ENCODE measurements around the gene DUSP1. TPM values are rescaled to one million over a fixed set of nuclear protein-coding genes. Genes with fewer than 3 reads are reported as not detected.

The DUSP1 gene
- total RNA-seq, 1 experiment from 2014 or later: 80.5 TPM

DNA sequence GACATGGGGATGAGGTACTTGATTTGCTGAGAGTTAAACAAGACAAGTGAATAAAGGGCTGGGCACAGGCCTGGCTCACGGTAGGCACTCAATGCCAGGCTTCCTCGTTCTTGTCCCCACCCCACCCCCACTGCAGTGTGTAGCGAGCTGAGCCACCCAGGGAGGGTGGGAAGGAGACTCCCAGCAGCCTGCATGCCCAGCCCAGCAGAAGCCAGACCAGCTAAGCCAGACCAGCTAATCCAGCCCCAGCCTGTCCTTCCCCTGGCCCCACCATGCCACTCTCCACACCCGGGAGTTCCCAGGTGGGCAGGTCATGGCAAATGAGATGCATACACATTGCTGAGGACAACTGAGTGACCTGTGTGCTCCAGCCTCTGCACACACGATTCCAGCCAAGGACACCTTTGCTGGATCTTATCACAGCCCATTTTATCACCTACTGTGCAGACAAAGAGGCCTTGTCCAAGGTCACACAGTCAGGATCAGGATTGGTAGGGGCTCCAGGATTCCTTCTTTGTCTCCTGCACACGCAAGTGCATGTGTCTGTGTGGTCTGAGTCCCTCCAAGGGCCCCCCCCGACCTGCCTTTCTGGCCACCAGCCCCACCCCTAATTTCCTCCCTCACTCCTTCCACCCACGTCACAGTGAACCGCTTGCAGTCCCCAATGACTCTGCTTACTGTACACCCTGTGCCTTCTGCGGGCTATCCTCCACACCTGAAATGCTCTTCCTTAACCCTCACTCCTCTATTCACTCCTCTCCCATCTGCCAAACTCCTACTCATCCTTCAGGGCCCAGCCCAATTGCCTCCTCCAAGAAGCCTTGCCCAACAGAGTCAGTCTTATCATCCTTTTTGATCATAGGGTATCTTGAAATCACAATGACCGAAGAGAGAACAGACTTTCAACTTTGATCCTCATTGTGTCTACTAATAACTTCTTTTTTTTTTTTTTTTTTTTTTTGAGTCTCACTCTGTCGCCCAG lies 26.6 kb downstream of the DUSP1 start:
- no peak for DNase-seq (ENCODE audit: low read depth)

- DNase-seq (ENCODE audit: low read depth): no peak
Observed at GRCh38 chr5:172743112-172743959, 27.7 kb downstream of the DUSP1 start.

DNA sequence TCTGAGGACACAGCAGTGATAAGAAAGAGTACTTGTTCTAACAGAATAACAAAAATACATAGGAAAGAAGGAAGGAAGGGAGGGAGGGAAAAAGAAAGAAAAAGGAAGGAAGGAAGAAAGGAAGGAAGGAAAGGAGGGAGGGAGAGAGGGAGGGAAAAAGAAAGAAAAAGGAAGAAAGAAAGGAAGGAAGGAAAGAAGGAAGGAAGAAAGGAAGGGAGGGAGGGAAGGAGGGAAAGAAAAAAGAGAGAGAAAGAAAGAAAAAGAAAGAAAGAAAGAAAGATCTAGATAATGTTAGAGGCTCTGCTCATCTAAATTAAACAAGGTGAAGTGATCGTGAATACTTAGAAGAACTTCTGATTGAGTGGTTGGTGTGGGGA lies 29.8 kb downstream of the DUSP1 start:
- DNase-seq (ENCODE audit: low read depth): no peak

DNA sequence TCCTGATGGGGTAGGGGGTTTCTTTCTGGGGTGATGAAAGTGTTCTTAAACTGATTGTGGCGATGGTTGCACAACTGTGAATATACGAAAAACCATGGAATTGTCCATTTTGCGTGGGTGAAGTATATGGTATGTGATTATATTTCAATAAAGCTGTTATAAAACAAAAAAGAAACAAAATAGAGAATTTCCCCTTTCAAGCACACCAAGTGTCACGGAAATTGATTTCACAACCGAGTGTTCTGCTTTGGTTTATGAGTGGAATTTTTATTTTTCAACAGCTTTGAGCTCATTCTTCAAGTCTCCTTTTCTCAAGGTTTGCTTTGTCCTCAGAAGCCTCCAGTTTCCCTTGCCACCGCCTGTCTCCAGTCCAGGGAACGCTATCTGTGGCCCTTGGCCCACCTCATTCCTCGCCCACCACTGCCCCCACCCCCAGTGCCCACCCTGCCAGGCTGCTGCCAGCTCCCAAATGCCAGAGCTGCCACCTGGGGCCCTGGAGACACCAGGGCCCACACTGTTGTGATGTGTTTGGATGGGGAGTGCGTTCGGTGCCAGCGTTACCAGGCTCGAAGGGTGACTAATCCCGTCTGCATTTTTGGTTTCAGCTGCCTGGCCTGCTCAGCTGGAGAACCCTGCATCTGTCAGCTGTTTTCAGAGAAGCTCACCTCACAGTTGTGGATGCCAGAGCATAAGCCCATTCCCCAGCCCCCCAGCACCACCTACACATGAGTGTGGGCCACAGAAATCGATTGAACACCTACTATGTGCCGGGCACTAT lies 30.4 kb downstream of the DUSP1 start:
- peak; percentile 98 for DNase-seq (ENCODE audit: low read depth)

DNA sequence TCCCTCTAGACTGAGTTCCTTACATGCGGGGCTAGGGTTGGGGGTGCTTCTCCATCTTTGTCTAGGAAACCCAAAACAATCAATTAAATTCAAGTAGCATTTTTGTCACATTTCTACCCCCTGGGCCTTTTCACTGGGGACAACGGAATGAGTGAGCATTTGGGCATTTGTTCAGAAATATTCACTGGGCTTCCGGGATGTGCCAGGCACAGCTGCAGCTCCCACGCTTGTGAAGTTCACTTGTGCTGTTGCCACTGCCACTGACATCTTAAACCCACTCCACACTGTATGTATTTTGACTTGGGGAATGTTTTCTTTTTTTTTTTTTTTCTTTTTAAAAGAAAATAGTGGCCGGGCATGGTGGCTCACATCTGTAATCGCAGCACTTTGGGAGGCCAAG lies 31.6 kb downstream of the DUSP1 start:
- DNase-seq (ENCODE audit: low read depth): no peak

- DNase-seq (ENCODE audit: low read depth): no peak
Observed at GRCh38 chr5:172736508-172737135, 34.4 kb downstream of the DUSP1 start.

DNA sequence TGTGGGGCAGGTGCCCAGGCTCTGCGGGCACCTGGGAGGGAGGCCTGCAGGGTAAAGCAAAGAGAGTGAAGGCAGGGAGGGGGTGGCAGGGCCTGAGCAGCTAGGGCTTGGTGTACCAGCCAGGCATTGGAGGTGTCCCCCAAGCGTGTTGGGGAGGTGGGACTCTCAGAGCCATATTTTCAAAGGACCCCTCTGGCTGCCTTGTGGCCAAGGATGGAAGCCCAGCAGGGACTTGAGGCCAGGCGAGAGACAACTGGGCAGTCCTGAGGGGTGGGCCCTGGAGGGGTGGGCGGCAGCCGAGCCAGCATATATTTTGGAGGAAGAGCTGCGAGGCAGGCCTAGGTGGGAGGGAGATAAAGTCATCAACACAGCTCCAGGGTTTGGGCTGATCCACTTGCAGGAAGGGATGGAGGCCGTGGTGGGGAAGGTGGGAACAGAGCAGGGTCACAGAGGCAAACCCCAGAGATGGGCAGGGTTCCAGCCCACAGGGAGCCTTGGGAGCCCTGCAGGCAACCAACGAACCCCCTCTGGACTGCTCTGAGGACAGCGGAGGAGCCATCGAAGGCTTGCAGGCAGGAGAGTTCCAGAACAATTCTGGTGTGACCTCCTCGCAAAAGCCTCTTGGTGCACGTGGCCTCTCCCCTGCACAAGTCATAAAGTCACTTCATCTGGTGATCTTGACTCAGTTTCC lies 35.7 kb downstream of the DUSP1 start:
- DNase-seq (ENCODE audit: low read depth): no peak

- DNase-seq (ENCODE audit: low read depth): no peak
Observed at GRCh38 chr5:172733974-172734346, 37.0 kb downstream of the DUSP1 start.

DNA sequence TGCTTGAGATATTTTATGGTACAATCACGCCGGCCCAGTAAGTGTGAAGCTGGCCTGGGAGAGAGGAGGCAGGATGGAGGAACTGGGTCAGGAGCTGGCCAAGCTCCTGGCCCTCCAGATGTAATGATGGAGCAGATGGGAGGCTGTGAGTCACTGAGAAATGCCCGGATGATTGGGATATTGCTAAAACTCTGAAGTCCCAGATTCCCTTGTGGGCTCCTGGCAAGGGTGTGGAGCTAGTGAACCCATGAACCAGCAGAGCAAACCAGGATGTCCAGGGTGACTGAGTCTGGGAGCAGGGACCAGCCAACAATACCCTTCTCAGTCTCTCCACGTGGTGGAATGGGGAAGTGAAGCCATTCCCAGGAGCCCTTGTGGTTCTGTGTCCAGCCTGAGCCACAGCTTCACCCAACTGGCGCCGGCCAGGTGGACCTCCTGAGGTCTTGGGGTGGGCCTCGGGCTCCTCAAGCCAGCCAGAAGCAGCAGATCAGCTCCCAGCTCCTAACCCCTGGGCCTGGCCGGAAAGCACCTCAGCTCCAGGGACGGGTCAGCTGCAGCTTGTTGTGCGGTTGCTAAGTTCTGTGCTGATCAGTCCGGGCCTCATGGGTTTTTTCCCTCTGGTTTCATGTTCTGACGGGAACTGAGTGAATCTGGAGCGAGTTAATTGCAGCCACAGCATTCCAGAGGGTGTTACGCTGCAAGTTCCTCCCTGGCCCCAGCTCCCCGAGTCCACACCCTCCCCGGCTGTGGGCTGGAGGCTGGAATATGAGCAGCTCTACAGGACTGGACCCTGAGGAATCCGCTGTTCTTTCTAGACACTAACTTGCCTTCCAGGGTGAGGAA lies 37.6 kb downstream of the DUSP1 start:
- DNase-seq (ENCODE audit: low read depth): peak; percentile 99

DNA sequence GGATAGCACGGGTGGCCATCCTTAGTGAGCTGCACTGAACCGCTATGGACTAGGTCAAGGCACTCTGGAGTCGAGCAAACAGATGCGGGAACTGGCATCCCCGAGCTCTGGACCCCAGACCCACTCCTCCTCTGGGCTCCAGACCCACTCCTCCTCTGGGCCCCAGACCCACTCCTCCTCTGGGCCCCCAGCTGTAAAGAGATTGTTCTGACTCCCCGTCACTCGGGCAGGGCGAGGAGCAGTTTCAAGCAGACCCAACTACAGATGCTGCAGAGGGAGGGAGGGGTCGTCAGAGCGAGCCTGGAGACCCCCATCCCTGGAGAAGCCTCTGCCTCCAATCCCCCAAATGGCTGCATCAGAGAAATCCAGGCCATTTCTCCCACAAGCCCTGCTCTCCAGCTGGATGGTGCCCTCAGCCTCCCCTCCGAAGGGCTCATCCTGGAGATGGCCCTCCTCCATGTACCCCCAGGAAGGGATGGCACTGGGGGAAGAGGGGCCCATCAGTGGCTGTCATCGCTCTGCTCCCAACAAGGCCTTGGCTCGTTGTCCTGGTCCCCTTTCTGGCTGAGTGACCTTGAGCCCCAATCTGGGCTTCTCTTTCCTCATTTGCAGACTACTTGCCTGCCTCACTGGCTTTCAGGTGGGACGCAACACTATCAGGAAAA lies 38.7 kb downstream of the DUSP1 start:
- no peak for DNase-seq (ENCODE audit: low read depth)

GRCh38 chr5:172731680-172732074 lies 39.3 kb downstream of the DUSP1 start:
- DNase-seq (ENCODE audit: low read depth): no peak

DNA sequence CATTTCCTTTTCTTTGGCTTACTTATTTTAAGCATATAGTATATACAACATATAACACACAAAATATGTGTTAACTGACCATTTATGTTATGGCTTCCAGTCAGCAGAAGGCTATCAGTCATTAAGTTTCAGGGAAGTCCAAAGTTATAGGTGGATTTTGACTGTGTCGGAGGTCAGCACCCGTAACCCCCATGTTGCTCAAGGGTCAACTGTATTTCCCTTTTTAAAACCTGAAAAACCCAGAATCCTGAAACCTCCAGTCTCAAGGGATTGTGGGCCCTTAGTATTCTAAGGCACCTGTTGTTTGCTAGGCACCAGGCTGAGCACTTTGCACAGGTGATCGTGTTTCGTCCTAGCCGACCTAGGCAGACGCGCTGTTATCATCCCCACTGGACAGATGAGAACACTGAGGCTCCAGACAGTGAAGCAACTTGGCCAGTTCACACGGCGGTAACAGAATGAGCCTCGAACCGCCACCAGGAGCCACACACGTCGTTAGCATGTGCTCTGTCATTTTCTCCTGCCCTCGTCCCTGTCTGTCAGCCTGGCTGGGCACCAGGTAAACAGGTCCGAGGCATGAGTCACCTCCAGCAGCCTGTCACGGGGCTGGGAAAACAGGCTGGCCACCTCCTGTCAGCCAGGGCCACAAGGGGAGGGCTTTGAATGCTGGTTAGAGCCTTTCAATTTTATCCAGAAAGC lies 39.9 kb downstream of the DUSP1 start:
- DNase-seq (ENCODE audit: low read depth): peak; percentile 85

DNA sequence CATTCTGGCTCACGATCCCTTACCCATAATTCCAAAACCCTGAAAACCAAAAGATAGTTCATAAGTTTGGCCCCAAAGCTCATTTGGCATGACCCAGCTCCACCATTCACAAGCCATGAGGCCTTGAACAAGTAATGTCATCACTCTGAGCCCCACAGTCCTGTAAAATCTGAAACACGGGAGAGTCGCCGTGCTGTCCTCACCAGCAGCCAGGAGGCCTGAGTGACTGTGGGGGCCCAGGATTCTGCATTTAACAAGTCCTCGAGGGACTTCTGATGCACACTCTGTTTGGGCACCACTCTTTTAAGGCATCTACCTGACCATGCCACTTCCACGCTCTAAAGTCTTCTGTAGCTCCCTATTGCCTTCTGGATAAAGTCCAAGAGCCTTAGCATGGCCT lies 40.8 kb downstream of the DUSP1 start:
- DNase-seq (ENCODE audit: low read depth): no peak

DNA sequence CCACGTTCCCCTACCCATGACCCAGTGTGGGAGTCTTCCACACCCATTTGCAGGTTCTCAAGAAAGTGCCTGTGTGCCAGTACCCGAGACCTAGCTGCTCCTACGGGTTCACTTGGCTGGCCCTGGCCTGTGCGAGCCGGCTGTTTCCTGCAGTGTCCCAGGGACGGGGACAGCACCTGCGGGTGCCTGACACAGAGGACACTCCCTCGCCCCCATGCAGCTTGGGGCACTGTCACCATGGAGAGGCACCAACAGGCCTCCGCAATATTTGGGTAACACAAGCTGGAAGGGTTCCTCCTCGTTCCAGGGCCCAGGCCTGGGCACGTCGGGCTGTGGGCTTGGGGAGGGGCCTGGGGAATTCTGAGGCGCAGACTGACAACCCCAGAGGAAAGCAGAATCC lies 41.4 kb downstream of the DUSP1 start:
- DNase-seq (ENCODE audit: low read depth): no peak

DNA sequence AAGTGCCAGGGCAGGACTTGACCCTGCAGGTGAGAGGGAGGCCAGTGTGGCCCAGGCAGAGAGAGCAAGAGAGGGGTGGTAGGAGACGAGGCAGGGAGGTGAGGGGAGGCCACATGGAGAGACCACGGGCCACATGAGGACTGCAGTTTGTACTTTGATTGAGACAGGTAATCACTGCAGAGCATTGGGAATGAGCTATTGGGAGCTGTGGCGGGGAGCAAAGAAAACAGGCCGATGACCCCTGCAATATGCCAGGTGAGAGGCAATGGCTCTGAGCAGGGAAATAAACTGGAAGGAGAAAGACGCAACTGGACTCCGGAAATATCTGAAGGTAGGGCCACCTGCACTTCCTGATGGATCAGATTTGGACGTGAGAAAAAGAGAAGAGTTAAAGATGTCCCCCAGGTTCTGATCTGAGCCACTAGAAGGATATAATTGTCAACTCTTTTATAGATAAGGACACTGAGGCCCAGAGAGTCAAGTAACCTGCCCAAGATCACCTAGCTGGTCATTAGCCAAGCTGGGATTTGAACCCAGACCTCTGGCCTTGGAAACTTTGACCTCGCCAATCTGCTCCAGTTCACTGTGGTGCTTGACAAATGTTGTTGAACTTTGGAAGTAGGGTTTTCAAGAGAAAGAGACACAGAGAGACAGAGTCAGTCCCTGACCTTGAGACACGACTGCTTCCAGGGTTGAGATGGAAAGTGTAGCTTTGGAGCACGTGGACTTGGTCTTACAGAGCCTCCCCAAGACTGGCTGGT lies 42.3 kb downstream of the DUSP1 start:
- no peak for DNase-seq (ENCODE audit: low read depth)

DNA sequence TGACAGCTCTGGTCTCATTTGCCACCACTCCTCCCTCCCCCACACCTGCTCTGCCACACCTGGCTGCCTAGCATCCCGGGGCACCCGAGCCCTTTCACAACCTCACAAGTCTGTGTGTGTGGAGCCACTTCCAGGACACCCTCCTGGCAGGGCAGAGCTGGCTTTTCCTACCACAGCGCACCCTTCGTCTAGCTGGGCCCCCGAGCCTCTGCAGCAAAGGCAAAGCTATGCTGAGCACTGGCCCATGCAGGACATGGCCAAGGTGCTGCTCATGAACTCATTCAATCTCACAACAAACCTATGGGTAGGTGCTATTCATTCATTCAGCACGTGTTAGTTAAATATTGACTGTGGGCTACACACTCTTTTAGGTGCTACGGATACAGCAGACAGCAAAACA lies 43.4 kb downstream of the DUSP1 start:
- DNase-seq (ENCODE audit: low read depth): no peak

DNA sequence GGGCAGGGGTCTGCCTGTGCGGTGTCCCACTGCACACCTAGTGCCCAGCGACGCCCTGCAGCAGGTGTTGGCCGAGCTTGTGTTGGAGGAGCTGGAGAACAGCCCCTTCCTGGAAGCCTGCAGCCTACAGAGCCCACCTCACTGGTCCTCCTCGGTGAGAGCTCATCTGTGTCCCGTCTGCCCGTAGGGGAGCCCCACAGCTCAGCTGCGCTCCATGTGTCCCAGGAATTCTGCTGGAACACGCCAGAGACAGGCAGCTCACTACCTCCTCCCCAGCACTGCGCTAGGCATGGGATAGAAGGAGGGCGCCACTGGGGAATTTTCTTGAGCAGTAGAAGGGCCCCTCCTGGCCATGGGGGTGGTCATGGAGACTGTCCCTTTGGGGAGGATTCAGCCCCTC lies 44.0 kb downstream of the DUSP1 start:
- DNase-seq (ENCODE audit: low read depth): no peak

GRCh38 chr5:172725785-172726184 lies 45.2 kb downstream of the DUSP1 start:
- DNase-seq (ENCODE audit: low read depth): no peak

Measured in M059J (cell line).